ENCODE results near the gene NPPB.

DNA sequence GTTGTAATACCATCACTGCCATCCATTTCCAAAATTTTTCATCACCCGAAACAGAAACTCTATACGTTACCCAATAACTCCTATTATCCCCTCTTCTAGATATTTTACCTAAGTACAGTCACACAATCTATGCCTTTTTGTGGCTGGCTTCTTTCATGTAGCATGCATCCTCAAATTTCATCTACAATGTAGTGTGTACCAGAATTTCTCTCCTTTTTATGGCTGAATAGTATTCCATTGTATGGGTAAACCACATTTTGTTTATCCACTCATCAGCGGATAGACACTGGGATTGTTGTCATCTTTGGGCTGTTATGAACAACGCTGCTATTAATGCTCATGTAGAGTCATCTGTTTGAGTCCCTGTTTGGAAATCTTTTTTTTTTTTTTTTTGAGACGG lies 46.2 kb upstream of the NPPB start:
- TF ChIP-seq CTCF (IDR thresholded peaks at IDR 0.05; ENCODE audit: low read depth, low read length) (no peak), POLR2A (IDR thresholded peaks at IDR 0.05; ENCODE audit: extremely low read depth, insufficient read length) (no peak), MYC (IDR thresholded peaks at IDR 0.05; ENCODE audit: low read depth, low read length) (no peak)
- TF ChIP-seq, protein P1, sequence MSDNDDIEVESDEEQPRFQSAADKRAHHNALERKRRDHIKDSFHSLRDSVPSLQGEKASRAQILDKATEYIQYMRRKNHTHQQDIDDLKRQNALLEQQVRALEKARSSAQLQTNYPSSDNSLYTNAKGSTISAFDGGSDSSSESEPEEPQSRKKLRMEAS (IDR thresholded peaks at IDR 0.05; ENCODE audit: low read depth, low read length), result no peak
